ENCODE data around the gene IL1R2. TPM values are rescaled to one million over a fixed set of nuclear protein-coding genes. Genes with fewer than 3 reads are reported as not detected.
A peak's percentile ranks its signal among the peaks of the same experiment; 100 is the strongest.

The IL1R2 gene
- total and polyA plus RNA-seq, 2 of the 13 experiments (the other 11 are each of a cell fraction or from before 2014, with no cell fraction given) = 3.6 to 7.3 TPM

DNA sequence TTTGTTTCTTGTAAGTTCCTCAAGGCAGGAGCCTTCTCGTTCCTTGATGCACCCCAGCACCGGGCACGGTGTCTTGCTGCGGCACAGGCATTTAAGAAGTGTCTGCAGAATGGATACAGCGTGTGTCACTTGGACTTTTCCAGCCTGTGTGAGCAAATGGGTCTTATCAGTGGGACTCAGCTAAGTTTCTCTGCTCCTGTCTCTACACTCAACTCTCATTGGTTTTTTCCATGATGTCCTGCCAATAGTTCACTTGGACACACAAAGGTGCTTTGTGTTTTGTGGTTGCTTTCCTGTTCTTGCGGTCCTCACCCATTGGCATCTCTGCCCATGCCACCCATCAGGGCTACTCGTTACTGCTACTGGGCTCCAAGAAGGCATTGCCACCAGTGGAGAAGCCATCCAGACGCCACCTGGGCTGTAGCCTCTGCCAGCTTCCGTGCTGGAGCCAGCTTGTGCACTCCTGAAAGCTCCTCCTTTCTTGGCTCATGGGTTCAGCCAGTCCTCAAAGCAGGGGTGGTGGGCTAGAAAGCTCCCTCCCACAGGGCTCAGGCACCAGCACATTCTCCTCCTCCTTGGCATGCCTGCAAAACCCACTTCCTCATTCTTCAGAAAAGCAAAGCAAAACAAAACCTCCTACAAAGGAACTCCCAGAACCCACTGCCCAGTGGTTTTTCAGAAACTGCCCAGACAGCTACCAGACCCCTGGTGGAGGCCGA, 41.4 kb downstream of the IL1R2 start:
- in situ Hi-C loops (cut with HindIII; ENCODE audit: extremely low pct_ligation_motif_present, low pct_unique_long_range_greater_than_20kb) = no loop called here
- peak; percentile 28 for FAIRE-seq
- TF ChIP-seq ZNF607 (CRISPR knock-in tag; IDR thresholded peaks at IDR 0.05; ENCODE audit: borderline replicate concordance) (no peak), HDAC6 (IDR thresholded peaks at IDR 0.05; ENCODE audit: low read depth, low read length) (no peak), KAT8 (CRISPR knock-in tag; IDR thresholded peaks at IDR 0.05) (no peak), NCOA1 (CRISPR knock-in tag; IDR thresholded peaks at IDR 0.05) (no peak), ZNF569 (CRISPR knock-in tag; IDR thresholded peaks at IDR 0.05; ENCODE audit: borderline replicate concordance) (0 out of 2 replicates have a peak, but pooled peaks have one; percentile 22), SRSF1 (optimal IDR thresholded peaks at IDR 0.05; ENCODE audit: low read depth, low read length) (no peak), DNMT3B (CRISPR knock-in tag; conservative IDR thresholded peaks at IDR 0.05) (peak; percentile 85), ZNF562 (CRISPR knock-in tag; IDR thresholded peaks at IDR 0.05; ENCODE audit: borderline replicate concordance) (no peak), ZNF256 (CRISPR knock-in tag; conservative IDR thresholded peaks at IDR 0.05) (no peak), GZF1 (CRISPR knock-in tag; IDR thresholded peaks at IDR 0.05) (0 out of 2 replicates have a peak, but pooled peaks have one; percentile 4), SPEN (CRISPR knock-in tag; IDR thresholded peaks at IDR 0.05; ENCODE audit: low read depth) (peak; percentile 45; the same call in 1 of the 2 replicates), CHD4 (IDR thresholded peaks at IDR 0.05; ENCODE audit: borderline replicate concordance, low read length) (no peak), ZNF460 (CRISPR knock-in tag; IDR thresholded peaks at IDR 0.05; ENCODE audit: borderline replicate concordance) (no peak)
- TF ChIP-seq, protein P1, sequence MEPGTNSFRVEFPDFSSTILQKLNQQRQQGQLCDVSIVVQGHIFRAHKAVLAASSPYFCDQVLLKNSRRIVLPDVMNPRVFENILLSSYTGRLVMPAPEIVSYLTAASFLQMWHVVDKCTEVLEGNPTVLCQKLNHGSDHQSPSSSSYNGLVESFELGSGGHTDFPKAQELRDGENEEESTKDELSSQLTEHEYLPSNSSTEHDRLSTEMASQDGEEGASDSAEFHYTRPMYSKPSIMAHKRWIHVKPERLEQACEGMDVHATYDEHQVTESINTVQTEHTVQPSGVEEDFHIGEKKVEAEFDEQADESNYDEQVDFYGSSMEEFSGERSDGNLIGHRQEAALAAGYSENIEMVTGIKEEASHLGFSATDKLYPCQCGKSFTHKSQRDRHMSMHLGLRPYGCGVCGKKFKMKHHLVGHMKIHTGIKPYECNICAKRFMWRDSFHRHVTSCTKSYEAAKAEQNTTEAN (CRISPR knock-in tag; conservative IDR thresholded peaks at IDR 0.05) = no peak
- TF ChIP-seq, protein P2, sequence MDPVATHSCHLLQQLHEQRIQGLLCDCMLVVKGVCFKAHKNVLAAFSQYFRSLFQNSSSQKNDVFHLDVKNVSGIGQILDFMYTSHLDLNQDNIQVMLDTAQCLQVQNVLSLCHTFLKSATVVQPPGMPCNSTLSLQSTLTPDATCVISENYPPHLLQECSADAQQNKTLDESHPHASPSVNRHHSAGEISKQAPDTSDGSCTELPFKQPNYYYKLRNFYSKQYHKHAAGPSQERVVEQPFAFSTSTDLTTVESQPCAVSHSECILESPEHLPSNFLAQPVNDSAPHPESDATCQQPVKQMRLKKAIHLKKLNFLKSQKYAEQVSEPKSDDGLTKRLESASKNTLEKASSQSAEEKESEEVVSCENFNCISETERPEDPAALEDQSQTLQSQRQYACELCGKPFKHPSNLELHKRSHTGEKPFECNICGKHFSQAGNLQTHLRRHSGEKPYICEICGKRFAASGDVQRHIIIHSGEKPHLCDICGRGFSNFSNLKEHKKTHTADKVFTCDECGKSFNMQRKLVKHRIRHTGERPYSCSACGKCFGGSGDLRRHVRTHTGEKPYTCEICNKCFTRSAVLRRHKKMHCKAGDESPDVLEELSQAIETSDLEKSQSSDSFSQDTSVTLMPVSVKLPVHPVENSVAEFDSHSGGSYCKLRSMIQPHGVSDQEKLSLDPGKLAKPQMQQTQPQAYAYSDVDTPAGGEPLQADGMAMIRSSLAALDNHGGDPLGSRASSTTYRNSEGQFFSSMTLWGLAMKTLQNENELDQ (CRISPR knock-in tag; IDR thresholded peaks at IDR 0.05; ENCODE audit: borderline replicate concordance) = no peak
- TF ChIP-seq, protein P3, sequence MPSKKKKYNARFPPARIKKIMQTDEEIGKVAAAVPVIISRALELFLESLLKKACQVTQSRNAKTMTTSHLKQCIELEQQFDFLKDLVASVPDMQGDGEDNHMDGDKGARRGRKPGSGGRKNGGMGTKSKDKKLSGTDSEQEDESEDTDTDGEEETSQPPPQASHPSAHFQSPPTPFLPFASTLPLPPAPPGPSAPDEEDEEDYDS (CRISPR knock-in tag; IDR thresholded peaks at IDR 0.05) = peak; percentile 84
- TF ChIP-seq, protein P4, sequence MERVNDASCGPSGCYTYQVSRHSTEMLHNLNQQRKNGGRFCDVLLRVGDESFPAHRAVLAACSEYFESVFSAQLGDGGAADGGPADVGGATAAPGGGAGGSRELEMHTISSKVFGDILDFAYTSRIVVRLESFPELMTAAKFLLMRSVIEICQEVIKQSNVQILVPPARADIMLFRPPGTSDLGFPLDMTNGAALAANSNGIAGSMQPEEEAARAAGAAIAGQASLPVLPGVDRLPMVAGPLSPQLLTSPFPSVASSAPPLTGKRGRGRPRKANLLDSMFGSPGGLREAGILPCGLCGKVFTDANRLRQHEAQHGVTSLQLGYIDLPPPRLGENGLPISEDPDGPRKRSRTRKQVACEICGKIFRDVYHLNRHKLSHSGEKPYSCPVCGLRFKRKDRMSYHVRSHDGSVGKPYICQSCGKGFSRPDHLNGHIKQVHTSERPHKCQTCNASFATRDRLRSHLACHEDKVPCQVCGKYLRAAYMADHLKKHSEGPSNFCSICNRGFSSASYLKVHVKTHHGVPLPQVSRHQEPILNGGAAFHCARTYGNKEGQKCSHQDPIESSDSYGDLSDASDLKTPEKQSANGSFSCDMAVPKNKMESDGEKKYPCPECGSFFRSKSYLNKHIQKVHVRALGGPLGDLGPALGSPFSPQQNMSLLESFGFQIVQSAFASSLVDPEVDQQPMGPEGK (CRISPR knock-in tag; IDR thresholded peaks at IDR 0.05) = 0 out of 2 replicates have a peak, but pooled peaks have one; percentile 7

More for the DNA sequence above, 41.4 kb downstream of the IL1R2 start:
- H3K79me2 ChIP-seq (ENCODE audit: insufficient read depth, low read length) = no peaks in the 10 kb centered on the region
- peaks cover 83% of the 10 kb centered on the region for H3K4me1 ChIP-seq (ENCODE audit: insufficient read depth, low read length)
- no peaks in the 10 kb centered on the region for H3K27me3 ChIP-seq (ENCODE audit: control insufficient read depth in 1 of 2, insufficient read depth in 2 of 2, low read length in 2 of 2)
- BruUV-seq (replicated peaks) = no TSS peak
- WGBS (ENCODE audit: low lambda C conversion rate) = 44% methylated on average over 10 of the region's 10 CpGs
- H3K36me3 ChIP-seq (replicated peaks in 1 of 2; ENCODE audit: control insufficient read depth in 1 of 2, insufficient read depth in 2 of 2, low read length in 2 of 2) = no peaks in the 10 kb centered on the region
- H3K4me2 ChIP-seq (ENCODE audit: low read depth, low read length) = peak overlapping the region; percentile 75
- ChIA-PET CTCF (ENCODE audit: low intra/inter-chr PET ratio, low total read pairs) (no interaction called here), POLR2A (interaction anchor here (0.7 to 4.9 kb wide), 23 partner anchors 8 to 207 kb away, joined by 3 to 73 read pairs (median 7); partner anchors contain the start of gene IL1R1)
- intact Hi-C loops (cut with micrococcal nuclease; ENCODE audit: unreplicated experiment) = loop anchor here (2.0 kb wide), 1 partner anchor 14 kb away; no protein-coding TSS in a partner anchor
- ATAC-seq (peak; percentile 53), DNase-seq (ENCODE audit: low spot score) (peak; percentile 80)
- H3K9ac ChIP-seq (ENCODE audit: insufficient read depth, low read depth, low read length) = peak overlapping the region; percentile 58
- no peaks in the 10 kb centered on the region for H3K9me3 ChIP-seq (ENCODE audit: low read length)
- H4K20me1 ChIP-seq (ENCODE audit: insufficient read depth, low read length) = no peaks in the 10 kb centered on the region
- peak overlapping the region; percentile 8 to 59 (median 14); a peak in 5 of 6 replicates for H3K4me3 ChIP-seq (replicated peaks in 1 of 3; ENCODE audit: insufficient read depth in 1 of 3, low read depth in 2 of 3, low read length in 3 of 3)
- H2AFZ ChIP-seq (ENCODE audit: low read length) = no peak overlapping the region
- peak overlapping the region; percentile 73 for H3K27ac ChIP-seq (ENCODE audit: extremely low read length, insufficient read depth, low read length)
